Superior temporal gyrus (tissue), 1 donor: ENCODE measurements around the gene FOXN1.
A peak's percentile ranks its signal among the peaks of the same experiment; 100 is the strongest.
"Not testable (repeated sequence)": the region's sequence is repeated elsewhere in the genome, so short reads cannot be mapped to it uniquely, and the experiment has no call there.

Source experiments
- DNase-seq: peaks from one replicate; pipeline ENCODE4 v3.0.0-alpha.2; 2016; ENCODE audit errors: extremely low spot score

The FOXN1 gene

GRCh38 chr17:28573040-28573380 is 66.9 kb downstream of the FOXN1 start:
- DNase-seq, result no peak

DNA sequence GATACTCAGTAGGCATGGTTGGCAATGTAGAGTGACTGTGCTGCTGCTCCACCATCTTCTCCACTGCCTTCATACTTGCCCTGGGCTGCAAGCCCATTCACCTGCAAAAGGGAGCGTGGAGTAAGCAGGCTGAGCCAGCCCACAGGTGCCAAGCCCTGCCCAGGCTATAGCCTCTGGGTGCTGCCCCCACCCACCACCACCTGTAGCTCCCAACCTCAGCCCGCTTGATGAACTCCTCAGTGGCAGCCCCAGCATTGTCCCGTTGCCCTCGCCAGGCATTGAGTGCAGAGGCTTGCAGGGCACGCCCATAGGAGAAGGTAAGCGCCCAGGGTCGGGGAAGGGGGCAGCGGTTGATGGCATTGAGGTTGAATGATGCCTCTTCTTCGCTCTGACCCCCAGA is 67.4 kb downstream of the FOXN1 start:
- no peak for DNase-seq

DNA sequence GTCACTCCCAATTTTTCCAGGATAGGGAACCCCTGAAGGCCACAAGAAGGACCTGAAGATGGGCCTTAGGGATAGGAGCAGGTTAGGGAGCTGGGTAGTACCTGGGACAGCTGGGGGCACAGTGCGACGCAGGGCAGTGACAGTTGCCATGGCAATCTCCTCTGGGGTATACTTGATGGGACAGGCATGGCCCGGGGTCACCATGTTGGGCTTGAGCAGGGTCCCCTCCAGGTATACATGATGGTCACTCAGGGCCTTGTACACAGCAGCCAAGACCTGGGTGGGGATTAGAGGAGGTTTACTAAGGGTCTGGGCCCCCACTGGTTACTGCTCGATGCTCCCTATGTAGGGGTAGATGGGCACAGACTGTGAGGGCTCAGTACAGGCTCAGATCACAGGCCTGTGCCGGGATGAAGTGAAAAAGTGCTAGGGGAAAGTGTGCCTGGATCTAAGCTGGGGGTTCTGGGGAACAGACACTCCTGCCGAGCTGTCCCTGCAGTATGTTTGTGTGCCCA is 67.9 kb downstream of the FOXN1 start:
- no peak for DNase-seq

DNA sequence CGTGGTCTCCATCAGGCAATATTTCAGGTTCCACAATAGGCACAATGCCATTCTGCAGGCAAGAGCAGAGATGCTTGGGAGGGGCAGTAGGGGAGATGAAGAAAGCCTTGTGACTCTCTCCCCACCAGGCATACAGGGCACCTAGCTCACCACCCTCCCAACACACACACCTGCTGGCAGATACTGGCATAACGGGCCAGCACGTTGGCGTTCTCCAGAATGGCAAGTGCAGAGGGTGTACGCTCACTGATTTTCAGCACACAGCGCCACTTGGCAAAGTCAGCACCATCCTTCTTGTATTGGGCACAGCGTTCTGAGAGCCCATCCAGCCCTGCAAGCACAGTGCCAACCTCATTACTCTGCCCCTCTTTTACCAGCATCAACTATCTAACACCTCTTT is 68.4 kb downstream of the FOXN1 start:
- no peak for DNase-seq

- peak; percentile 39 for DNase-seq
Observed at GRCh38 chr17:28575126-28575795, 69.1 kb downstream of the FOXN1 start.

DNA sequence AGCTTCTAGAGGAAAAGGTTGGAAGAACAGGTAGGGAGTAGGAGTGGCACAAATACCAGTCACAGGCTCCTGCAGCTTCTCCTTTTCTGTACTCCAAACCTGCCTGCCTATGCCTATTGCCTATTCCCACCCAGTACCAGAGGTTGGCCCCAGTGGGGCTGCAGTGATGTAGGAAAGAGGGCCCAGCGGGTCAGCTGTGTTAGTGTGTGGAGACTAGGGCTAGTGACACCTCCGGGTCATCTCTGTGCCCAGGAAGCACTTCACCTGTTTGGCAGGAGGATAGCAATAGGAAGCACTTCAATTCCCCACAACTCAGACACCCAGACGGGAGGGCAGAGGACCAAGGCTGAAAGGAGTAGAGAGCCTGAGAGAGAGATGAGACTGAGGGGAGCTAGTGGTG is 69.9 kb downstream of the FOXN1 start:
- not testable (repeated sequence) for DNase-seq

GRCh38 chr17:28576758-28577465 is 70.8 kb downstream of the FOXN1 start, which contains the start of gene ALDOC:
ALDOC (minus strand) TSS chr17:28576895; CDS start chr17:28575532, 1,363 bp downstream.
- DNase-seq, result peak; percentile 96

GRCh38 chr17:28577466-28577824 is 71.3 kb downstream of the FOXN1 start:
- DNase-seq, result no peak

DNA sequence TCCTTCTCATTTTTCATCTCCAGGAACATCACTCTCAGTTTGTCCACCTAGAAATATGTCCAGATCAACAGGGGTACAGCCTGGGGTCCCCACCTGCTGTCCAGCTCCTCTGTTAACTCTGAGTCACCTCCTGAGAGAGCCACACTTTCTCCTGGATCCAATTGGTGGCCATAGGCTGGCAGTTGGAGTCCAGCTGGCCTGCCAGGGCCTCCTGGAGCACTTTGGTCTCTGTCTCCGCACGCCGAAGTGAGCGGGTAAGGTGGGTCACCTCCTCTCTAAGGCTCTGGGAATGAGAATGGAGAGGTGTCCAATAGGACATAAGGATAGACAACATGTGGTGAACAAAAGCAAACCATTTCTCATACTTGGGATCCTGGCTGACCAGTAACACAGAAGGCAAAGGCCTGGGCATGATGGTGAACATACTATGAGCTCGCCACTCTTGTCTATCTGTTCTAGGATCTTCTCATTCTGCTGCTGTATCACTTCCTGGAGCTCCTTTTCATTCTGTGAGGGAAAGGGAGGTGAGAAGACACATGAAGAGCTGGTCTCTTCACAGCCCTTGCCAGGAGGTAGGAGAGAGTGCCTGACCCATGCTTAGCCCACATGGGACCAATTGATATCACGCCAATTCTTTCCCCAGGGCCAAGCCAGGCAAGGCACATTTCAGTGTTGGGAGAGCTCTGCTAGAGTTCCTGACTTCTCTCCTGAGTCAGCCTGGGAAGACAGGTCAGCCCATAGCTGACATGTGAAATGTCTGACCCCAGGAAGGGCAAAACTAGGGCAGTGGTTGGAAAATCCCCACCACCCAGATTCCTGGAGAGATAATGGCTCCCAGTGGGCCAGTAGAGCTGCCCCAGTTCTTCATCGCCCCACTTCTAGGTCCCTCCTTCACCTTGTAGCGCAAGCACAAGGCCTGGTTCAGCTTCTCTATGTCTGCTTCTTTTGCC is 72.4 kb downstream of the FOXN1 start:
- no peak for DNase-seq

DNA sequence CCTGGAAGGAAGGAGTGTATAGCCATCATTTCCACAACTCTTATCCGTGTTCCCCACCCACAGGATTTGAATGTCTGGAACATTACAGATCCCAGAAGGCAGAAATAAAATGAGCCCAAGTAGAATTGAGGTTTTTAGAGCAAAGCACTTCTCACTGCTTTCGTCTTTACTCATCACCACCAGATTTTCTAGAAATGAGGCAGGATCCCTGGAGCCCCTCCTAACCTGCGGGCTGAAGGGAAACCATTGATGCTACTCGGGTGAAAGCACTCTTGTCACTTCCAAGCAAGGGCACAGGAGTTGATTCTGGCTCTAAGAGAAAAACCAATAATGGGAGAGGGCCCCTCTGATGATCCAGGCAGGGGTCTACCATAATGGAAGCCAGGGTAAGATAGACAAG is 73.4 kb downstream of the FOXN1 start:
- no peak for DNase-seq

DNA sequence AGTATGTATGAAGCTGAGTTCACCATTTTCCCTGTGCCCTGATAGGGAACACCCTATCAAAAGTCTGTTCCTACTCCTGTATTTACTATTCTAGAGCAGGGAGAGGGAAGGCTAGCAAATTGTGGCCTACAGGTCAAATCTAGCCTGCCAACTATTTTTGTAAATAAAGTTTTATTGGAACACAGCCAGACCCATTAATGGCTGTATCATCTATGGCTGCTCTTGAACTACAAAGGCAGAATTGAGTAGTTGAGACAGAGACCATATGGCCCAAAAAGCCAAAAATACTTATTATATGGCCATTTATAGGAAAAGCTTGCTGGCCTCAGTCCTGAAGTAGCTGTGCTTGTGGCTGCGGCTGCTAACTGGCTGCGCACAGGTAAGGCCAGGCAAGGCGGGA is 74.8 kb downstream of the FOXN1 start:
- DNase-seq, result no peak

GRCh38 chr17:28582513-28582912 is 76.4 kb downstream of the FOXN1 start:
- no peak for DNase-seq

GRCh38 chr17:28584434-28584833 is 78.3 kb downstream of the FOXN1 start:
- DNase-seq, result no peak

DNA sequence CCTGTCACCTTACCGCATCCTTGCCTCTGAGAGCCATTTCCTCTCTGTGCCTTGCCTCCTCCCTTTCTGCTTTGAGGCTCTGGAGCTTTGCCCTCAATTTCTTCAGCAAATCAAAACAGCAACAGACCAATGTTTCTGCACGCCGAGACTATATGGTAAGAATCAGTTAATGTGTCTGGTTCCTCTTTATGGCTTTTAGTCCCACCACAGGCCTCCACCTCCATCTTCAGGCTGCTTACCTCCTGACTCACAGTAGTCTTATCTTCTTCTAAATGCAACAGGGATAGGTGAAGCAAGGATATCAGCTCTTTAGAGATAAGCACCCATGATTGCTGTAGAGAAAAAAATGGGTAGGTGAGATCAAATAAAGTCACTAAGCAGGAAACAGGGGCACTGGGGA is 79.7 kb downstream of the FOXN1 start:
- no peak for DNase-seq
